Gastroesophageal sphincter (tissue), 4 donors: ENCODE measurements around the gene CACNA1I. TPM values are rescaled to one million over a fixed set of nuclear protein-coding genes. Genes with fewer than 3 reads are reported as not detected.

Experiments used
- ATAC-seq: fragments of 150-250 bp; one replicate; pipeline ENCODE4 v1.9.1; 2016; ENCODE audit warnings: mild to moderate bottlenecking, moderate library complexity
- H3K27ac ChIP-seq, 4 donors: fragments of 200-600 bp; sonication (generic) in 3 of 4; 1 replicate in 3 of 4; 2 replicates in 1 of 4; pipeline ENCODE4 v1.5.1; 2016 to 2019
- H3K27me3 ChIP-seq: fragments of 200-600 bp; sonication (generic); one replicate; pipeline ENCODE4 v1.5.1; 2019
- H3K36me3 ChIP-seq, 2 donors: fragments of 200-600 bp; sonication (generic); one replicate each; pipeline ENCODE4 v1.5.1; 2019; ENCODE audit warnings: control low read depth in 1 of 2
- H3K4me1 ChIP-seq, 3 donors: fragments of 200-600 bp; sonication (generic); 1 replicate in 2 of 3; 2 replicates in 1 of 3; pipeline ENCODE4 v1.5.1; 2016 to 2019; ENCODE audit warnings: control low read depth in 2 of 3
- H3K4me3 ChIP-seq, 2 donors: fragments of 200-600 bp; sonication (generic); one replicate each; pipeline ENCODE4 v1.5.1; 2019; ENCODE audit warnings: mild to moderate bottlenecking in 1 of 2, moderate library complexity in 1 of 2
- H3K9me3 ChIP-seq, 3 donors: fragments of 200-600 bp; sonication (generic); one replicate each; pipeline ENCODE4 v1.5.1; 2017 to 2019; ENCODE audit warnings: control low read depth in 2 of 3
- CTCF ChIP-seq, 4 experiments: fragments of 200-600 bp in 2 of 4; fragments of 450-650 bp in 2 of 4; sonication (generic) in 1 of 4; IDR thresholded peaks; one replicate each; pipeline ENCODE4 v1.5.1; 2017 to 2019; ENCODE audit warnings: antibody characterized with exemption in 4 of 4, mild to moderate bottlenecking in 2 of 4, moderate library complexity in 2 of 4
- EP300 ChIP-seq: sonication (generic); formaldehyde crosslinking; IDR thresholded peaks from one replicate; pipeline ENCODE4 v1.6.1; 2017; ENCODE audit warnings: antibody characterized with exemption, mild to moderate bottlenecking
- POLR2A ChIP-seq, 2 donors: fragments of 450-650 bp; IDR thresholded peaks; one replicate each; pipeline ENCODE4 v1.6.1; 2017; ENCODE audit warnings: antibody characterized with exemption in 2 of 2, mild to moderate bottlenecking in 2 of 2, moderate library complexity in 1 of 2
- POLR2AphosphoS5 ChIP-seq: sonication (generic); formaldehyde crosslinking; IDR thresholded peaks from one replicate; pipeline ENCODE4 v1.6.1; 2017; ENCODE audit warnings: antibody characterized with exemption
- WGBS, 2 donors: methylation state at CpG; one replicate each; pipeline ENCODE4 v1.1.5; 2018; ENCODE audit warnings: low coverage in 1 of 2; 5-methylcytosine and 5-hydroxymethylcytosine counted together
- total RNA-seq, 4 donors: library from RNA; depleted of rRNA; stranded (reverse); fragments of >200 nt; gene quantifications; one replicate each; pipeline ENCODE4 v1.1.0, GENCODE V29; 2016

The CACNA1I gene
- total RNA-seq, 4 donors from 2014 or later, result 0.04 to 0.54 (median 0.11) TPM

- no peaks in the 10 kb centered on the region for H3K36me3 ChIP-seq
- TF ChIP-seq CTCF (IDR thresholded peaks at IDR 0.05), result no peak
- no peak for TF ChIP-seq POLR2A (IDR thresholded peaks at IDR 0.05)
- TF ChIP-seq EP300, result no peak
- no peak for TF ChIP-seq POLR2AphosphoS5
- no CpG with 5 or more reads among the region's 12 CpGs for WGBS, 2 donors
- no peaks in the 10 kb centered on the region for H3K4me1 ChIP-seq
- H3K27ac ChIP-seq, result no peak overlapping the region
- H3K9me3 ChIP-seq, result peaks cover 0 to 10% (median 0%) of the 10 kb centered on the region in 3 donors
- H3K27me3 ChIP-seq, result peaks cover 71% of the 10 kb centered on the region
- ATAC-seq, result no peak
- no peak overlapping the region for H3K4me3 ChIP-seq
Observed at GRCh38 chr22:39677967-39678366, 107.4 kb downstream of the CACNA1I start.

GRCh38 chr22:39678862-39679490, 108.4 kb downstream of the CACNA1I start:
- no peaks in the 10 kb centered on the region for H3K36me3 ChIP-seq
- no peak overlapping the region for H3K27ac ChIP-seq
- no peak overlapping the region for H3K4me3 ChIP-seq
- no CpG with 5 or more reads among the region's 47 CpGs for WGBS, 2 donors
- no peak for TF ChIP-seq CTCF (IDR thresholded peaks at IDR 0.05)
- TF ChIP-seq POLR2AphosphoS5, result no peak
- no peak for TF ChIP-seq POLR2A (IDR thresholded peaks at IDR 0.05)
- TF ChIP-seq EP300, result no peak
- ATAC-seq, result no peak
- peaks cover 75% of the 10 kb centered on the region for H3K27me3 ChIP-seq
- H3K4me1 ChIP-seq, result no peaks in the 10 kb centered on the region
- H3K9me3 ChIP-seq, result no peaks in the 10 kb centered on the region

GRCh38 chr22:39679652-39680051, 109.1 kb downstream of the CACNA1I start:
- no peaks in the 10 kb centered on the region for H3K4me1 ChIP-seq
- TF ChIP-seq CTCF (IDR thresholded peaks at IDR 0.05) (no peak), POLR2A (IDR thresholded peaks at IDR 0.05) (no peak), EP300 (no peak), POLR2AphosphoS5 (no peak)
- no peak overlapping the region for H3K27ac ChIP-seq
- no CpG with 5 or more reads among the region's 17 CpGs for WGBS, 2 donors
- no peak overlapping the region for H3K4me3 ChIP-seq
- no peaks in the 10 kb centered on the region for H3K36me3 ChIP-seq
- peaks cover 75% of the 10 kb centered on the region for H3K27me3 ChIP-seq
- ATAC-seq, result no peak
- H3K9me3 ChIP-seq, result no peaks in the 10 kb centered on the region

- Histone ChIP-seq H3K27ac (no peak overlapping the region), H3K4me3 (no peak overlapping the region), H3K9me3 (no peaks in the 10 kb centered on the region), H3K36me3 (no peaks in the 10 kb centered on the region), H3K27me3 (peaks cover 75% of the 10 kb centered on the region), H3K4me1 (peaks cover 0 to 4% (median 0%) of the 10 kb centered on the region in 3 donors)
- no peak for ATAC-seq
- WGBS, 2 donors, result 100% methylated on average over 2 of the region's 9 CpGs; no CpG with 5 or more reads in 1 of the 2 donors
- TF ChIP-seq CTCF (IDR thresholded peaks at IDR 0.05) (no peak), POLR2A (IDR thresholded peaks at IDR 0.05) (no peak), EP300 (no peak), POLR2AphosphoS5 (no peak)
Observed at GRCh38 chr22:39680486-39680885, 109.9 kb downstream of the CACNA1I start.
